ENCODE measurements around the gene SLC35E4. TPM values are rescaled to one million over a fixed set of nuclear protein-coding genes. Genes with fewer than 3 reads are reported as not detected.
A peak's percentile ranks its signal among the peaks of the same experiment; 100 is the strongest.
"Not testable (repeated sequence)": the region's sequence is repeated elsewhere in the genome, so short reads cannot be mapped to it uniquely, and the experiment has no call there.

Gene SLC35E4, protein sequence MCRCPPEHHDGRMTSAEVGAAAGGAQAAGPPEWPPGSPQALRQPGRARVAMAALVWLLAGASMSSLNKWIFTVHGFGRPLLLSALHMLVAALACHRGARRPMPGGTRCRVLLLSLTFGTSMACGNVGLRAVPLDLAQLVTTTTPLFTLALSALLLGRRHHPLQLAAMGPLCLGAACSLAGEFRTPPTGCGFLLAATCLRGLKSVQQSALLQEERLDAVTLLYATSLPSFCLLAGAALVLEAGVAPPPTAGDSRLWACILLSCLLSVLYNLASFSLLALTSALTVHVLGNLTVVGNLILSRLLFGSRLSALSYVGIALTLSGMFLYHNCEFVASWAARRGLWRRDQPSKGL
- 1.3 TPM for polyA plus RNA-seq (ENCODE audit: insufficient read length)
- long read RNA-seq, donor 1, partial matches to known transcripts: 0 of 1 reads
- long read RNA-seq, donor 1, other reads (novel, unspliced or antisense): 0 of 1 reads
- long read RNA-seq, donor 2, partial matches to known transcripts: 0 of 1 reads
- long read RNA-seq, donor 2, other reads (novel, unspliced or antisense): 0 of 1 reads
- long read RNA-seq, donor 3, partial matches to known transcripts: 0 of 1 reads
- long read RNA-seq, donor 3, other reads (novel, unspliced or antisense): 0 of 1 reads
- long read RNA-seq, donor 4: 0 reads
- long read RNA-seq, donor 5: 0 reads
- long read RNA-seq, donor 6, partial matches to known transcripts: 0 of 1 reads
- long read RNA-seq, donor 6, other reads (novel, unspliced or antisense): 0 of 1 reads
- long read RNA-seq, donor 7, partial matches to known transcripts: 15 of 16 reads
- long read RNA-seq, donor 7, other reads (novel, unspliced or antisense): 0 of 16 reads
- long read RNA-seq, donor 8, partial matches to known transcripts: 0 of 2 reads
- long read RNA-seq, donor 8, other reads (novel, unspliced or antisense): 0 of 2 reads

DNA sequence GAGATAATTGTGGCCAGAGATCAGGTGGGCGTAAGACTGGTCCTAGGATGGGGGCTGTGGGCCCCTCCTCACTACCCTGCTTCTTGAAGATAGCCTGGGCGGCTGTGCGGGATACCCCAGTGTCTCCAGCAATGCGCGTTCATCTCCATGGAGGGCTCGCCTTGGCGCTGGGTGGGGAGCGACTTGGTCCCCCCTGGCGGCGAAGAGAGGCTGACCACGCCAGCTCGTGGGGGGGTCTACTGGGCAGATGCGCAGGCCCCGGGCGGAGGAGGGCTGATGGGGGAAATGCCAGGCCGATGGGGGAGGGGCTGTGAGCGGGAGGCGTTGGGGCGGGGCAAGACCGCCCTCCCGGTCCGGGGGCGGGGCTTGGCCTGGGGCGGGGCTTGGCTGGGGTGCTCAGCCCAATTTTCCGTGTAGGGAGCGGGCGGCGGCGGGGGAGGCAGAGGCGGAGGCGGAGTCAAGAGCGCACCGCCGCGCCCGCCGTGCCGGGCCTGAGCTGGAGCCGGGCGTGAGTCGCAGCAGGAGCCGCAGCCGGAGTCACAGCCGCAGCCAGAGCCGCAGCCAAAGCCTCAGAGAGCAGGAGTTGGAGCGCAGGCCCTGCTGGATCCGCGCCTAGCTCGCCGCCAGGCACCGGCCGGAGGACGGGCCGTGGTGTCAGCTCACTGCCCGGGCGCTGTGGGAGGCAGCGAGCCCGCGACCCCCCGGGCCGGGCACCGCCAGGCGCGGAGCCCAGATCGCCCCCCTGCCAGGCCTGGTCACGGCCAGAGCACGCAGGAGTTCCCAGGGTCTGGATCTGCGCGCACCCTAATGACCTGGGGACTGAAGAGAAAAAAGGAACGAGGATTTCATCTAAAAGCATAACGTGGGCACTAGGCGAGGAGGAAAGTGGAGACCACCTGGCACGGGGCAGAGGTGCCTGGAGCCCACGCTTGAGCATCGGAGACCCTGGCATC lies at the start of gene SLC35E4:
TSS of gene SLC35E4 (plus strand) at position 509 of the 953 bp plus-strand sequence. CDS start 670 bp downstream, outside the sequence.
- peak; percentile 88 for DNase-seq

- DNase-seq: no peak
Measured at GRCh38 chr22:30586414-30586813, 49.2 kb upstream of the SLC35E4 start.

- no peak for DNase-seq
Measured at GRCh38 chr22:30591191-30591587, 44.4 kb upstream of the SLC35E4 start.

DNA sequence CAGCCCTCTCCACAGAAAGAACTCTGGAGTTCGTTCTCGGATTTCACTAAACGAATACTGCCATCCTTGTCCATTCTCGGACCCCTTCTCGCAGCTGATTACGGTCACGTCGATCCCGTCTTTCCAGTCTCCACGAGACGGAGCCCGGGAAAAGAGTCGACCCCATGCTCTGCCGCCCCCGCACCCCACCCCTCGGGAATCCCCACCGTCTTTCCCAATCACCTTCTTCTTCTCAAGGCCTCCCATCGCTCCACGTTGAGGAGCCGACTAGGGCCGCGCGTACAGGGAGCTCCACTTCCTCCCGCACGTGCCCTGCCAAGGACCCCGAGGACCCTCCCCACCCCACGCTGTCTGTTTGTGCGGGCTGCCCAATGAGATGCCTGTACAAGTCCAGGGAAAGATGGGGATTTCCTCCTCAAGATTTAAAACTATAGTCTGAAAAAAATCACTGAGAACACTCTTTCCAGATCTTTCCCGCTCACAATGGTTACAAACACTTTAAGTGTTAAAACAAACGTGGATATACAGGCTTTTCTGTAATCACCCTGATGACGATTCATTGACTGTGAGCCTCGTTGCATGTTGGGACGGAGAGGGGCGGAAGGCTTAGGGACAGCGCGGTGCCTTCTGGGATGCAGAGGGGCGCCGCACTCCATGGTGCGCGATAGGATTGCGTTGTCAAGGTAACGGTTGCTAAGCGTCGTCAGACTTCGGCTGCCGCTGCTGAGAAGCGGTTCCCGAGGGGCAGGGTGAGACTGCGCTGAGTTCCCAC lies 43.8 kb upstream of the SLC35E4 start, which contains the start of gene PES1:
TSS of gene PES1 (minus strand) at position 323 of the 772 bp plus-strand sequence. CDS start at position 246, 77 bp downstream.
- peak; percentile 98 for DNase-seq

- DNase-seq: not testable (repeated sequence)
Measured at GRCh38 chr22:30592360-30592713, 43.2 kb upstream of the SLC35E4 start.

- DNase-seq: no peak
Measured at GRCh38 chr22:30596199-30596598, 39.4 kb upstream of the SLC35E4 start.

- no peak for DNase-seq
Measured at GRCh38 chr22:30596886-30597285, 38.7 kb upstream of the SLC35E4 start.

- DNase-seq: no peak
Measured at GRCh38 chr22:30598986-30599385, 36.6 kb upstream of the SLC35E4 start.

DNA sequence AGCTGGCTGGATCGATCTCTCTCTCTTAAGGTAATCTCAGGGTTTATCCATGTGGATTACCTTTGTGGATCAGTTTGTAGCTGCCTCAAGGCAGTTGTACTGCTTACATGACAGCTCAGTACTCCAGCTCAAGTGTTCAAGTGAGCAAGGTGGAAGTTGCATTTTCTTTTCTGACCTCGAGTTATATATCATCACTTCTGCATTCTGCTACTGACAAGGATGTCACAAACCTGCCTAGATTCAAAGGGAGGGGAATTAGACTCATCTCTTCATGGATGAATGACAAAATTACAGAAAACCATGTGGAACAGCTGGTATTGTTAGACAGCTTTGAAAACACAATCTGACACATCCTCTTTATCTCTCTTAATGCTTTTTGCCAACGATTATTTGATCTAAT lies 34.7 kb upstream of the SLC35E4 start:
- no peak for DNase-seq

DNA sequence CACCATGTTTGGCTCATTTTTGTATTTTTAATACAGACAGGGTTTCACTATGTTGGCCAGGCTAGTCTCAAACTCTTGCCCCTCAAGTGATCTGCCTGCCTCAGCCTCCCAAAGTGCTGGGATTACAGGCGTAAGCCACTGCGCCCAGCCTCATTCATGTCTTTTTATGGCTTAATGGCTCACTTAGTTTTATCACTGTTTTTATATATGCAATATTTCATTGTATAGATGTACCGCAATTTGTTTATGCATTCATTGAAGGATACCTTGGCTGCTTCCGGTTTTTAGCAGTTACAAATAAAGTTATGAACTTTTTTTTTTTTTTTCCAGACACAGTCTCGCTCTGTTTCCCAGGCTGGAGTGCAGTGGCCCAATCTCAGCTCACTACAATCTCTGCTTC lies 34.1 kb upstream of the SLC35E4 start:
- DNase-seq: no peak

GRCh38 chr22:30602049-30602448 lies 33.5 kb upstream of the SLC35E4 start:
- DNase-seq: no peak

GRCh38 chr22:30603801-30604200 lies 31.8 kb upstream of the SLC35E4 start:
- no peak for DNase-seq

DNA sequence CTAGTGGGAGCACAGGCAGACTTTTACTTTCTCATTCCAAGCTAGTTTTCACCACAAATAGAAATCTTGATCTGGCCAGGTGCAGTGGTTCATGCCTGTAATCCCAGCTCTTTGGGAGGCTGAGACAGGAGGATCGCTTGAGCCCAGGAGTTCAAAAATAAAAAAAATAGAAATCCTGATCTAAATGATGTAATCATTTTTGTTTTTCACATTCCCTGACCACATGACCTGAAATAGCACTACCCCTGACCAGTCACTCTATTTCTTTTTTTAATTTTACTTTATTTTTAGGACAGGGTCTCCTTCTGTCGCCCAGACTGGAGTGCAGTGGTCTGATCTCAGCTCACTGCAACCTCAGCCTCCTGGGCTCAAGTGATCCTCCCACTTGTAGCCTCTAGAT lies 30.9 kb upstream of the SLC35E4 start:
- no peak for DNase-seq

DNA sequence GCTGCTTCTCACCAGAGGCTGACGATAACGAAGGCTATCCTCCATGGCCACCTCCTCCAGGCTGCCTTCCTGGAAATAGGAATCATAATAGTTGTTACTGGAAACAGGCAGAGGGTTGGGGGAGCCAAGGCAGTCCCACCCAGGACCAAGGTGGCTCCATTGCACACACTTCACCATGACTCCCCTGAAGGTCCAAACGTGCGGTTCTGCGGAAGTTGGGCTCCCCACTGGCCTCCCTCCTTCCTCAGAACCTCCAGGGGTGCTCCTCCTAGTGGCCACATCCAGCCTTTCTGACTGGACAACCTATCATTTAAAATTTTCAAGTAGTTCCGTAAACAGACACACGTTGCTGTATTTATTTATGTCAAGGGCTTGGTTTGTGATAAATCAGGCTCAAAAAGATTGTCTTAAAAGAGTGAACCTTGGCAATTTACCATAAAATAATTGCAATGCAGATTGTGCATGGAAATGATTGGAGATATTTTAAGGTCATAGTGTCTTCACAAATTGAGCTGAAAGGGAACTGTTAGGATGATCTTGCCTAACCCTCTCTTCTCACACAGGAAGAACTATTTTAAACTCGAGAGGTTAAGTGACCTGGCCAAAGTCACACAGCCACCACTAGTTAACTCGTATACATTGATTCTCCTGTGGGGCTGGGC lies 30.0 kb upstream of the SLC35E4 start:
- no peak for DNase-seq

GRCh38 chr22:30606455-30607299 lies 28.9 kb upstream of the SLC35E4 start, which contains the start of gene TCN2:
Gene TCN2, plus strand, starts transcription at chr22:30607174. Its CDS starts 158 bp downstream, at chr22:30607332.
- DNase-seq: peak; percentile 72

- no peak for DNase-seq
Measured at GRCh38 chr22:30607300-30607930, 28.2 kb upstream of the SLC35E4 start.

- no peak for DNase-seq
Measured at GRCh38 chr22:30607939-30608338, 27.6 kb upstream of the SLC35E4 start.
